ENCODE measurements around the gene USP31. TPM values are rescaled to one million over a fixed set of nuclear protein-coding genes. Genes with fewer than 3 reads are reported as not detected.
A peak's percentile ranks its signal among the peaks of the same experiment; 100 is the strongest.

USP31 gene
- total RNA-seq, 1 experiment from 2014 or later: 6.1 TPM

DNA sequence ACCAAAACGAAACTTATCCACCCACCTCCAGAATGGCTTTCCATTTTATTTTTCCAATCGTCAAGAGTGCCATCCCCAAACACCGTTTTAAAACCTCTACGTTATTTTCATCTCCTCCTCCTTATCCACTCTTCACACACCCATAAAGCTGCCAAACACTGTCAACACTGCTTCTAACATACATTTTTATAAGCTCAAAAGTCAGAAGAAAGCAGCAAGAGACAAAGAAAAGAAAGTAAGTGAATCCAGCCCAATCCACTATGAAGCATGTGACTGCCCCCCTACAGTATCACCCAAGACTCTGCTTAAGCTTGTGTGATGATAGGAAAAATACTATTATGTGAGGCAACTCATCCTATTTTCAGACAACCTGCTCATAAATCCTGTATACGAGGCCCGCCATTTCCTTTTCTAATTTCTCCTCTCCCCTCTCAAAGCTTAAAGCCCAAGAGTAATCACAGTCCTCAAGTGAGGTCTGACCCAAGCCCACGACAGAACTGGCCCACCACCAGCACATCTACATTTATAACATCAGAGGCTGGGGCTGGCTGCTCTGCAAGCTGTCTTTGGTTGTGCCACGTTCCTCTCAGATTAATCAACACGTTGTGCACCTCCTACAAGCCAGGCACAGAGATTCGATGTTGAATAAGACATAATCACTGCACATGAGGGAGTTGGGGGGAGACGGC, 16.3 kb downstream of the USP31 start:
- DNase-seq (ENCODE audit: low read depth): no peak

DNA sequence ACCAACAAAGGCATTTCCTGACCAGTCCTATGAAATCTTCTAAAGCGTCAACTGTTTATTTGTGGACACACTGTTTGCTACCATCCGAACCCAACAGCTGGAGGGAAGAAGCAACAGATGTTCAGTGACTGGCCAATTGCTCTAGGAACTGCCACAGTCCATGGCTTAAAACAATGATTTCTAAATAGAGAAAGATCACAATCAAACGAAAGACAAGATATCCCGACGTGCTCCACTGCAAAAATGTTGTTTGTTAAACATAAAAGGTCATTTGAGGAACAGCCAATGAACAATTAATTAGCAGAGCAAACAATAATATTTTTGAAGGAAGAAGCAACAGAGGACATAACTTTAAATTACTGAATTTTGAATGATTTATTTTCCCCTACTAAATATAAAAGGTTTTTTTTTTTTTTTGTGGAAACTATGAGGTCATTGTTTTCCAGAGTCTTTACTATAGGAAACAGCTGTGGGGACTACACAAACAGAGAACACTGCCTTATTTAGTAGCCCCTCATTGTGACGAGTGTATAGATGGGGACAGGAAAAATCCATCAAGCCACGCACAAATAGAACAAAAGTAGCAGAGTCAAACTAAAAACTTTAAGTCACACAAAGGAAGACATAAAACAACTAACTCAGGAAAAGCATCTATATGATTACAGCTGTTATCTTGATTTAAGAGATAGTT, 17.2 kb downstream of the USP31 start:
- DNase-seq (ENCODE audit: low read depth): no peak

DNA sequence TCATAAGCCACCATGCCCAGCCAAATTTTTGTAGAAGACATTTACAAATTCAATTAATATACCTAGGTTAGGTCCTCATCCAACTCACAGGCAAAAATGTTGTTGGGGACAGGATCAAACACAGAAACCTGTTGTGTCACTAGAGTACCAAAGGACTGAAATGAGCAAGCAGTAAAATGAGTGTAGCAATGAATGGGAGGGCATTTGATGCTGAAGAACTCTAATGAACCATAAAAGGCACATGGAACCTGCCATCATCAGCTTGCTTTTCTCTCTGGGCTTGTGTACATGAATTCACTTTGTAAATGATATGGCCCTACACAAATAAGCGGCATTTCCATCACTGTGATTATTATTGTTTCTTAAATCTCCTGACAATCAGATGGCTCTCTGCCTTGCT, 17.8 kb downstream of the USP31 start:
- DNase-seq (ENCODE audit: low read depth): no peak

DNA sequence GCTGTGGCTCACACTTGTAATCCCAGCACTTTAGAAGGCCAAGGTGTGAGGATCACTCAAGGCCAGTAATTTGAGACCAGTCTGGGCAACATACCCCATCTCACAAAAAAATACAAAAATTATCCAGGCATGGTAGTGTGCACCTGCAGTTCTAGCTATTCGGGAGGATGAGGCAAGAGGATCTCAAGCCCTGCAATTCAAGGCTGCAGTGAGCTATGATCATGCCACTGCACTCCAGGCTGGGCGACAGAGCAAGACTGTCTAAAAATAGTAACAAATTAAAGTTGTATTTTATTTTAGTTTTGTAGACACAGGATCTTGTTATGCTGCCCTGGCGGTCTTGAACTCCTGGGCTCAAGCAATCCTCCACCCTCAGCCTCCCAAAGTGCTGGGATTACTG, 18.2 kb downstream of the USP31 start:
- no peak for DNase-seq (ENCODE audit: low read depth)

DNA sequence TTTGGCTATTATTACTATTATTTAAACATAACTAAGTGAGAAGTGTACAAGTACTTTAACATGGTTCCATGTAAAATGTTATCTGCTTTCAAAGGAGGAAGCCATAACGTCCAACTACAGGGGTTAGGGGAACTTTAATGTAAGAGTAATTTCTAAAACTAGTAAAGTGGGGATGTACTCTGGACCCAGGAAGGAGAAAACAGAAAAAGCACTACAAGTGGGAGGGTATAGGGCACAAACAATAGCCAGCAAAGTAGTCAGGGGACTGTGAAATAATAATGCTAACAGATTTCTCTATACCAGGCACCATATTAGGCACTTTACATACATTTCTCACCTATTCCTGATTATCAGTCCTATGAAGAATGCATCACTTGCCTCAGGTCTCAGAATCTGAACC, 19.6 kb downstream of the USP31 start:
- DNase-seq (ENCODE audit: low read depth): no peak

DNA sequence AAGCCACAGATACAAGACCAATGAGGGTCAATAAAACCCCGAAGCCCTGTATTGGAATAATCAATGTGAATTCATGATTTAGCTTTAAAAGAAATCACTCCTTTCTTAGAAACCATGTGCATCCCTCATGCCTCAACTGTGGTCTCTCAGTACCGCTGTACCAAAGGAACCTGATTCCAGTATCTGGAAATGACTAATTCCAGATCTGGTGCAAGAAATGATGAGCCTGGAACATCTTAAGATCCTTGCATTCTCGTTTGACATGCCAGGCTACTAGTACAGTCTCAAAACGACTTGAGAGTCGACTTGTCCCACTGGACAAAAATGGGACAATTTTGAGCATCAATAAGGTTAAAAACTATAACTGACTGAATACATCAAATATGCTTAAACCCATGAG, 21.2 kb downstream of the USP31 start:
- no peak for DNase-seq (ENCODE audit: low read depth)

DNA sequence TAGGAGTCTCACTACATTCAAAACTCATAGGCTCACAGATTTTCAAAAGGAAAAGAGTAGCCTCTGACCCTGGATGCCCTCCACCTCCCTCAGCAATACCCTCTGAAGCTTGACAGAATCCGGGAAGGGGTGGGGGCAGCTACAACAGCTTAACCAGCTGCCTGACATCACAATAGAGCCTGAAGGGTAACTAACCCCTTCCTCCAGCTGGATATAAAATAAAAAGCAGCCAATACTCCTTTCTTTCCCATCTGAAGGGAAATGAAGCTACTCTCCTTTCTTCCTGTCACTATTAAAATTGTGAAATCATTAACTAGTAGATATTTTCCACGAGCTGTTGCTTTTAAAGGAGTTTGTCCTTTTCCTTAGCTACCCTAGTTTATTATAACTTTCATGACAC, 24.0 kb downstream of the USP31 start:
- no peak for DNase-seq (ENCODE audit: low read depth)

DNA sequence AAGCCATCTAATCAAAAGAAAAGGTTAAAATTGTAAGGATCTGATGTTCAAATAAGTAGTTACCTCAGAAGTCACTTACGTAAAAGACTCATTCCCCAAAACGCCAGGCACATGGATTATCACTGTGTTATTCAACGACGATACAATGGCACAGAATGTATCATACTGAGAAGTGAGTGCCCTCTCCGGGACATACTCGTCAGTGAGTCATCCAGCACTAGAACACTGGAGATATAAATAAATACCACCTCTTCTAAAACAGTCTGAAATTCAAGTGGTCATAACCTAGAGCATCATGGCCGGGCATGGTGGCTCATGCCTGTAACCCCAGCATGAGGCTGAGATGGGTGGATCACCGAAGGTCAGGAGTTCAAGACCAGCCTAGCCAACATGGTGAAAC, 24.9 kb downstream of the USP31 start:
- peak; percentile 73 for DNase-seq (ENCODE audit: low read depth)

DNA sequence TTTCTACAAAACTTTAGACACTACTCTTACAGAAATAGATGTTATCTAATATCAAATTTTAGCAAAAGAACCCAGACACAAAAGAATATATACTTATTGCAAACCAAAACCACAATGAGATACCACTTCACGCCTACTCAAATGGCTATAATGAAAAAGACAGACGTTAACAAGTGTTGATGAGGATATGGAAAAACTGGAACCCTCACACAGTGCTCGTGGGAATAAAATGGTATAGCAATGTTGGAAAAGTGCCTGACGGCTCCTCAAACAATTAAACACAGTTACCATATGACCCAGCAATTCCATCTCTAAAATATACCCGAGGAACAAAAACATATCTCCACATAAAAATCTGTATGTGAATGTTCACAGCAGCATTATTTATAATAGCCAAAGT, 27.1 kb downstream of the USP31 start:
- no peak for DNase-seq (ENCODE audit: low read depth)

DNA sequence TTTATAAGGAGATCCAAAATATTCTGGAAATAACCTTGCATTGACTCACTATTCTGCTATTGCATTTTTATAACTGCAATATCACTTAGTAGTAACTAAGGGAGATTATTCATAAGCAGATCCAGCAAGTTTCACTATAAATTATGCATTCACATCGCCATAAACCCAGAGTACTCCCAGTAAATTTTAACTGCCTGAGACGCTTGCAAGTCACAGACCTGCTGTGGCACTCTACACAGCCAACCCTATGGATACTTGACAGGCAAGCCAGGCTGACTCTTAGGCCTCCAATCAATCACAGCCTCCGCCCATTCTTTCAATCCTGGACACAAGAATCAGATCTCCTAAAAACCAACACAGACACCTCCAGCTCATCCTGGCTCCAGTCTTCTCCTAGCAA, 28.2 kb downstream of the USP31 start:
- no peak for DNase-seq (ENCODE audit: low read depth)

DNA sequence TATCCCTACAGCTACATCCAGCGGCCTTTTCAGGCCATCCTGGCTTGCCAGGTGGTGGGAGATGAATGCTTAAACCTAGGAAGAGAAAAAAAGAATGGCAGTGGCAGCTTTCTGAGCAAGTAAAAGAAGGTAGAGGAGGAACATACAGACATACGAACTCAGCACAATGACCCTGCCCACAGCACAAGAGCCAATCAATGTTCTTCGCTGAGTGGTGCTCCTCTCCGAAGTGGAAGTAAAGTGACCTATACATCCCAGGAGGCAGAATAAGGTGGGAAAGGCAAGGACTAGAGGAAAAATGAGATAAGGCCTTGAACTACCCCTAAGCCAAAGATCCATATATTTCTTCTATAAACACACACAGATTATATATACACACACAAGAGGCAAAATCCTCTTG, 28.7 kb downstream of the USP31 start:
- DNase-seq (ENCODE audit: low read depth): no peak

DNA sequence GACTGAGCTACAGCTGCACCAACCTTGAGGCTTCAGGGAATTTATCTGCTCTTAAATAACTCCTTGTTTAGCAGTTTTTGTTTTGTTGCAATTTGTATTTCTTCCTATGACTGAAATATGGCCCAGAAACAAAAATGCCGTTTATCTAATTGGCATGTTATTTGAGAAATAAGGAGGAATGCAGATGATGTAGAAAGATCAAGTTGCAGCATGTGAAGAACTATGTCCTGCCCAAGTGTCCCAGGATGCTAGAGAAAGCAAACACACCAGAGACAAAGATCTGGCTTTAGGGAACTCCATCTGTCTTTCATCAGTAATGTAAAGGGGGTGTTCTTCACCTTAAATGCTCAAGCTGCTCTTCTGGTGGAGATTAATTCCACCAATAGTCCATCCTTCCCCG, 29.7 kb downstream of the USP31 start:
- DNase-seq (ENCODE audit: low read depth): no peak

DNA sequence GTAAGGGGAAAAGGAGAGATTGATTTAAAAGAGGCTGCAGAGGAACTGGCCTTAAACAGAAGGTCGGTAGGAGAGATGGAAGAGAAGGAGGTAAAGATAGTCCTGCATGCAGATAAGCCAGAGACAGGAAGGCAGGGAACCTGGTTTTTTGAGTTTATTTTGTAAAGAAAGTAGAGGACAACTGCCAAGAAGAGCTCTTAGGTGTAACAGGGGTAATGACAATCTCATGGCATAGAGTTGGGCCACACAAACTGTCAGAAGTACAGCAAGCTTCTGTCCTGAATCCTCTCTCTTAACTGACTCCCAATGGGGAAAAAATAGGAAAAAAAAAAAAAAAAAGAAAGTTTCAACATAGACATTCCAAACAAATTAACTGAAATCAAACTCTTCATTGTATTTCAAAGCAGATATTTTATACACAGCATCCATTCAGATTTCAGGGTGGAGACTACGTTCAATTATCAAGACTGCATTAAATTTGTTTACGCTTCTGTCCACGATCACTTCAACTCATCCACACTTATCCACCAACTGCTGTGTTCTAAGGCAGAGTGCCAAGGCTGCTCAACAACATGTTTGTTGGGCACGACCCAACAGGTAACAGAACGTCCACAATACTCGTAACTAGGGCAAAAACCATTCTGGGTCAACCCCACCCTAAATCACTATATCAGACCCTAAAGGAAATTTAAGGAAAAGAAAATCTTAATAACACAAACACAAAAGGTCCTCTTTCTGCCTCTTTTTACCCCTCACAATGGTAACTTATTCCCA, 34.9 kb downstream of the USP31 start:
- DNase-seq (ENCODE audit: low read depth): no peak

DNA sequence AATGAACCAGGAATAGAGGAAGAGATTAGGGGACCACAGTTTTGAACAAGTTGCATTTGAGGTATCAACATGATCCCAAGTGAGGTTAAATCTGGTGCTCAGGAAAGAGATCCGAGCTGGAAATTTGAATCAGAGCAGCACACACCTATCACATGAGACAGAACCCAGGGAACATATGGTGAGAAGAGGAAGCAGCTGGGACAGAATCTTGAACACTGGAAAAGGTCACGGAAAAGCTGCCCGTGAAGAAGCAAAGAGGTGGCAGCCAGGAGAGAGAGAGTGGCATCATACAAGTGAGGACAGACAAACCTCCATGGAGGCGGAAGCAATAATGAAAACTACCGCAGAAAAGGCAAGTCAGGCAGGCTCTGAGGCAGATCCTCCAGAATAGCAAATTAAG, 36.1 kb downstream of the USP31 start:
- no peak for DNase-seq (ENCODE audit: low read depth)

DNA sequence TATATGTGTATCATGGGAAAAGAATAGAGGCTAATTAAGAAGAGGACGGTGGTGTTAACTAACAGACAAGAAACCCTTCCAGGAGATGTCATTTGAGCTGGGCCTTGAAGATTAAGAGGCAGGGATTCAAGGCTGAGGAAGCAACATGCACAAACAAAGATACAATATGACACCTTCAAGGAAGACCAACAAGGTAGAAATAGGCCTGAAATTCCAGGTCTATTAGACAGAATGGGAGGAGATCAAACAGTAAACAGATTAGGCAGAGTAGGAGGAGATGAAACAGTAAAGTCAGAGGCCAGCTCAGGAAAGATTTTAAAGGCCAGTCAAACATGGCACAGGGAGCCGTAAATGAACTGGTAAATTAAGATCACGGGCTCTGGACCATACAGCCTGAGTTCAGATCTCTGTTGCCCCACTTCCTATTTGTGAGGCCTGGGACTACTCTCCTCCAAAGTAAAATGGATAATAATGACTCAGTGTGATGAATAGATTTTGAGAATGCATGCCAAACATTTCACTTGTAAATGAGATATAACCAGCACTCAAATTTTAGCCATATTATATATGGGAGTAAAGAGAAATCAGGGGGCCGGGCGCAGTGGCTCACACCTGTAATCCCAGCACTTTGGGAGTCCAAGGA, 38.9 kb downstream of the USP31 start:
- DNase-seq (ENCODE audit: low read depth): no peak

DNA sequence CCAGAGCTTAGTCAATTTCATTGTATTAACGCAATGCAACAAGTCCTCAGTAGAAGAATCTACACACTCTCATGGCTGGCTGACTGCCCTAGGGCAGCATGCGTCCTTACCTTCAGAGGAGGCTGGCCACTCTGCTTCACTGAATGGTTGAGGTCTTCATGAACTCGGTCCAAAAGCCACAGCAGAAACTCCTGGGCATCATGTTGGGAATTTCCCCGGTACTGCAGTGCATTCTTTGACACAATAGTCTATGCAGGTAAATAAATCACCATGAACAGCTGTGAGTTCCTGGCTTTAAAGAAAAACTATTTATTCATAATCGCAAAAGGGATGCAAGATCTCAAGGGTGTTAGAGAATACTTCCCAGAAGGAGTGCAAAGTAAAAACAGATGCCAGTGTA, 41.3 kb downstream of the USP31 start:
- DNase-seq (ENCODE audit: low read depth): no peak

DNA sequence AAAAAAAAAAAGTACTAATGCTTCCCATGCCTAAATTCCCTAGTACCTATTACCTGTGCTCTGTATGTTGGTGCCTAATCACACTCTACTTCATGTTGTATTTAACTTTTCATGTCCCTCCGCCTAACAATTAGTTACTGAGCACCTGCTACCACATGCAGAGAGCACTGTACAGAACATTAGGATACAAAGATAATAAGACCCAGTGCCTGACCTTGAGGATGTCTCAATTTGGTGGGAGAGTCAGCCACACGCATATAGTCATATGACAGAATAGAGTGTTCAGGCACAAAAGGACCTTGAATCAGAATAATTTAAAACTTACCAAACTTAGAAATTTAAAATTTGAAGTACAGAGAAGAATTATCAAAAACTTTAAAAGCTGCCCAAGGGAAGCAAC, 42.1 kb downstream of the USP31 start:
- DNase-seq (ENCODE audit: low read depth): no peak

DNA sequence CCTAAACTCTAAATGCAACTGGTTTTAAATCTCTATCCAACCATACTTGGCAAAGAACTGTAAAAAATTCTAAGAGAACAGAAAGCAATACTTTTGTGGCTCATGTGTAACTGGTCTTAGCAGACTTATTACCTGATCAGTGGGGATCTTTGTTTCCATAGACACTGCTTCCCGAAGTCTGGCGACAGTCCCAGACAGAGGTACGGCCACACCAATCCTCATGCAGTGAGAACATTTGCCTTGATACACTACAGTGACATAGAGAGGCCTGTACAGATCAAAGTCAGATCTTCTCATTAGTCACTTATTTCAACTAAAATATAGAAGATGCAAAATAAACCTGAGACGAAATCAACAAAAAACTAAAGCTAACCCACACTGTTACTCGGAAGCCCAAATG, 43.9 kb downstream of the USP31 start:
- DNase-seq (ENCODE audit: low read depth): no peak

DNA sequence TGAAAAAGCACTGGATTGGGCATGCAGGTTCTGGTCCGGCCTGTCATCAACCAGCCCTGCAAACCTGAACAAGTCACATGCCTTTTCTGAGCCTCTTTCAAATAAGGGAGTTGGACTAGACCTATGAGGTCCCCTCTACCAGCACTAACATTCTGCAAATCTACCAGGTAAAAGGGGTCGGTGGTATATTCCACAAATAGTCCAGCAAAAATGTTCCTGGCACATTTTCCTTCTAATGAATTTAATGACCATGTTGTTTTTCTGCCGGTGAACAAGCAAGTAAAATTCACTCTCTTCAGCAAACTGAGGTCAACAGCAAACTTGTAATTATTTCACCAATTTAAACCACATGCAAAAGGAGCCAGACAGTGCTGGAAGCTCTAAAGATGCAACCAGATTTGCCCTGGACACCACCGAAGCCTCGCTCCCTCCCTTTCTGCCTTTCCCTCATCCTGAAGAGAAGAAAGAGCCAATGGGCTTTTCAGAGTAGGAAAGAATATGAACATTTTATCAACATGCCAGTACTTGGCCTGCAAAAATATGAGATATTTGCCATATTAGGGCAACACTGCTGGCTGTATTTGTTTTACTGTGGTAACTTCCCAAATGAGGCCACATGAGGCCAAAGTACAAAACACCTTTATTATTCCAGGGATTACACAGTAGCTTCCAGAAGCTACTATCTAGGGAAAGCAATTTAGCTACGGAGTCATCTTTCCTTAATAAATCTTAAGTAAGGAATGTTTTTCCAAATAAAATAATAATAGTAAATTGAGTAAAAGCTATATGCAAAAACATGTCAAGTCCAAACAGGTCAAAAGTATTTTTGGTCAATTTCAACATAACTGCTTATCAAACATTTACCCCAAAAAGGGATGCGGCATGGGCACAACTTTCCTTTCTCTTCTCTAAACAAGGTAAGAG, 45.0 kb downstream of the USP31 start:
- DNase-seq (ENCODE audit: low read depth): no peak

DNA sequence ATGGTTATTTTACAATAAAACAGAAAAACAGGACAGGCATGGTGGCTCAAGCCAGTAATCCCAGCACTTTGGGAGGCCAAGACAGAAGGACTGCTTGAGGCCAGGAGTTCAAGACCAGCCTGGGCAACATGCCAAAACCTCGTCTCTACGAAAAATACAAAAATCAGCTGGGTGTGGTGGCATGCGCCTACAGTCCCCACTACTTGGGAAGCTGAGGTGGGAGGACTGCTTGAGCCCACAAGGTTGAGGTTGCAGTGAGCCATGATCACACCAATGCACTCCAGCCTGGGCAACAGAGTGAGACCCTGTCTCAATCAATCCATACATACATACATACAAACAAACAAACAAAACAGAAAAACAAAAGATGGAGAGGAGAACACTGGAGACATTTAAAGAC, 45.6 kb downstream of the USP31 start:
- no peak for DNase-seq (ENCODE audit: low read depth)

DNA sequence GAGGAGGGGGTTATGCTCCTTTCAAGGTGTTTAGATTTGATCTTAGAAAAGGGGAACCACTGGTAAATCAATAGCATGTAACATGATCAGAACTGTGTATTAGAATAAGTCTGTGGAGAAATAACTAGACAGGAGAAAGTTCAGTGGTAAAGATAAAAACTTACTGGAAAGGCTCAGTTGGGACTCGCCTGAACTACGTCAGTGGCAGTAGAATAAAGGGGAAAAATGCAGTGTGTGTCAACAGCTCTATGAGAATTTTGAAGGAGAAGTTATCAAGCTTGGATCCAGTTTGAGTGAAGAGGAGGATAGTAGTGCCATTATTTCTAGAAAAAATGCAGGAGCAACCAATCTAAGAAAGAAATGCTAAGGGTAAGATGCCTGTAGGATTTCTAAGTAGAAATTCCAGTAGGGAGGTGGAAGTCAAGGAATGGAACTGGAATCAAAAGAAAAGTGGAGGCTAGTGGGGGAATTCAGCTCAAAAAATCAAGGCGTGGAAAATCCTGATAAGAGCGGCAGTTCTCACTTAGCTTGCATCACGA, 48.2 kb downstream of the USP31 start:
- DNase-seq (ENCODE audit: low read depth): no peak

All from HT1080 (cell line).